PC-3 (cell line): Measurements from ENCODE around the gene VGLL3. TPM values are rescaled to one million over a fixed set of nuclear protein-coding genes. Genes with fewer than 3 reads are reported as not detected.
"Not testable (repeated sequence)": the region's sequence is repeated elsewhere in the genome, so short reads cannot be mapped to it uniquely, and the experiment has no call there.

Source experiments
- ATAC-seq: fragments of 200-7000 bp; cut with Tn5 transposase; 2 replicates; pipeline ENCODE4 v1.9.1; 2020; ENCODE audit warnings: mild to moderate bottlenecking, moderate library complexity
- BruUV-seq: library from RNA; stranded (reverse); fragments of 400-500 nt; replicated peaks from 2 replicates; lab custom pipeline; 2021; lab: Mats Ljungman, UMichigan
- CTCF ChIA-PET: fragments of 300-600 bp; sonication (Branson Sonifier 250); formaldehyde crosslinking; loops from one replicate; lab custom pipeline; 2022; ENCODE audit warnings: antibody characterized with exemption; lab: Charles Lee
- POLR2A ChIA-PET: fragments of 300-600 bp; sonication (Branson Sonifier 250); formaldehyde crosslinking; loops from one replicate; lab custom pipeline; 2022; ENCODE audit warnings: antibody characterized with exemption; ENCODE audit not compliant: unreplicated experiment; lab: Charles Lee
- DNase-seq: peaks from one replicate; pipeline ENCODE4 v3.0.0-alpha.2; 2015
- H2AFZ ChIP-seq: fragments of 300-600 bp; sonication (generic); 2 replicates; pipeline ENCODE4 v1.6.0; 2016; ENCODE audit warnings: antibody characterized with exemption, low read length
- H3F3A ChIP-seq: fragments of 300-600 bp; sonication (generic); one replicate; pipeline ENCODE4 v1.6.0; 2017; ENCODE audit warnings: antibody characterized with exemption, low read length, control low read depth, mild to moderate bottlenecking; ENCODE audit not compliant: unreplicated experiment
- H3K27ac ChIP-seq: fragments of 300-600 bp; sonication (generic); 2 replicates; pipeline ENCODE4 v1.5.1; 2016; ENCODE audit warnings: mild to moderate bottlenecking, low read length
- H3K27me3 ChIP-seq: fragments of 300-600 bp; sonication (generic); 2 replicates; pipeline ENCODE4 v1.6.1; 2016; ENCODE audit warnings: low read length, mixed read lengths
- H3K36me3 ChIP-seq: fragments of 300-600 bp; sonication (generic); 2 replicates; pipeline ENCODE4 v1.6.1; 2016; ENCODE audit warnings: low read depth, mixed run types, low read length, mixed read lengths
- H3K4me1 ChIP-seq: fragments of 300-600 bp; sonication (generic); 2 replicates; pipeline ENCODE4 v1.5.1; 2016; ENCODE audit warnings: low read length; ENCODE audit not compliant: insufficient read depth
- H3K4me2 ChIP-seq: fragments of 300-600 bp; sonication (generic); 2 replicates; pipeline ENCODE4 v1.6.0; 2016; ENCODE audit warnings: low read length
- H3K4me3 ChIP-seq: fragments of 300-600 bp; sonication (generic); 2 replicates; pipeline ENCODE4 v1.5.1; 2016; ENCODE audit warnings: mild to moderate bottlenecking, low read length, mixed read lengths
- H3K79me2 ChIP-seq: fragments of 300-600 bp; sonication (generic); 2 replicates; pipeline ENCODE4 v1.6.1; 2017; ENCODE audit warnings: low read length, mixed read lengths
- H3K9ac ChIP-seq: fragments of 300-600 bp; sonication (generic); 2 replicates; pipeline ENCODE4 v1.6.0; 2016; ENCODE audit warnings: mild to moderate bottlenecking, low read length
- H3K9me2 ChIP-seq: fragments of 300-600 bp; sonication (generic); replicated peaks from 2 replicates; pipeline ENCODE4 v1.6.1; 2016; ENCODE audit warnings: mixed run types, low read length, mixed read lengths
- H3K9me3 ChIP-seq: fragments of 300-600 bp; sonication (generic); 2 replicates; pipeline ENCODE4 v1.6.1; 2016; ENCODE audit warnings: low read length, mixed read lengths
- H4K20me1 ChIP-seq: fragments of 300-600 bp; sonication (generic); 2 replicates; pipeline ENCODE4 v1.6.1; 2016; ENCODE audit warnings: low read length, mixed read lengths
- CTCF ChIP-seq: fragments of 300-600 bp; sonication (generic); conservative IDR thresholded peaks from 2 replicates; pipeline ENCODE4 v1.5.1; 2017; ENCODE audit warnings: antibody characterized with exemption, low read depth, mild to moderate bottlenecking, low read length
- EZH2 ChIP-seq: fragments of 300-600 bp; sonication (generic); IDR thresholded peaks from one replicate; pipeline ENCODE4 v1.6.1; 2017; ENCODE audit warnings: antibody characterized with exemption, mild to moderate bottlenecking, low read length; ENCODE audit not compliant: unreplicated experiment
- EZH2phosphoT487 ChIP-seq: fragments of 300-600 bp; sonication (generic); IDR thresholded peaks from 2 replicates; pipeline ENCODE4 v1.6.1; 2018; ENCODE audit warnings: mild to moderate bottlenecking, antibody characterized with exemption, low read length, borderline replicate concordance
- intact Hi-C: fragments of 100-400 bp; cut with micrococcal nuclease; formaldehyde crosslinking; loops from 2 replicates; pipeline ENCODE4 v1.9.0; 2023
- total RNA-seq: library from RNA; depleted of rRNA; stranded (reverse); fragments of >200 nt; gene quantifications from 2 replicates; pipeline ENCODE4 v1.2.3, GENCODE V29; 2014

VGLL3 gene
- total RNA-seq, 1 experiment from 2014 or later: 1.3 TPM

GRCh38 chr3:86978111-86978551 lies 12.8 kb downstream of the VGLL3 start:
- CTCF ChIA-PET: no interaction called here
- H3K4me1 ChIP-seq: no peaks in the 10 kb centered on the region
- no peaks in the 10 kb centered on the region for H3K27me3 ChIP-seq
- H3K4me3 ChIP-seq: no peak overlapping the region
- no peaks in the 10 kb centered on the region for H3K9me3 ChIP-seq
- no peak overlapping the region for H3K9ac ChIP-seq
- no peak for TF ChIP-seq CTCF
- TF ChIP-seq EZH2: no peak
- no peak for TF ChIP-seq EZH2phosphoT487
- no peaks in the 10 kb centered on the region for H3F3A ChIP-seq
- no peaks in the 10 kb centered on the region for H3K36me3 ChIP-seq
- H3K27ac ChIP-seq: no peak overlapping the region
- DNase-seq (no peak), ATAC-seq (no peak)
- no peaks in the 10 kb centered on the region for H3K9me2 ChIP-seq
- intact Hi-C loops: no loop called here
- no peak overlapping the region for H3K4me2 ChIP-seq
- no TSS peak for BruUV-seq
- POLR2A ChIA-PET: no interaction called here
- no peak overlapping the region for H2AFZ ChIP-seq
- H3K79me2 ChIP-seq: no peaks in the 10 kb centered on the region
- no peaks in the 10 kb centered on the region for H4K20me1 ChIP-seq

- no TSS peak for BruUV-seq
- intact Hi-C loops: no loop called here
- POLR2A ChIA-PET: no interaction called here
Measured at GRCh38 chr3:86976219-86976618, 14.7 kb downstream of the VGLL3 start.

GRCh38 chr3:86974177-86974576 lies 16.8 kb downstream of the VGLL3 start:
- CTCF ChIA-PET: not testable (repeated sequence)

More at GRCh38 chr3:86976219-86976618, 14.7 kb downstream of the VGLL3 start:
- DNase-seq: no peak
- Histone ChIP-seq H3K27ac (no peak overlapping the region), H3F3A (no peaks in the 10 kb centered on the region), H3K9me2 (no peaks in the 10 kb centered on the region), H3K4me1 (no peaks in the 10 kb centered on the region), H3K9me3 (no peaks in the 10 kb centered on the region), H3K9ac (no peak overlapping the region), H3K4me2 (no peak overlapping the region), H3K79me2 (no peaks in the 10 kb centered on the region), H3K27me3 (no peaks in the 10 kb centered on the region), H4K20me1 (no peaks in the 10 kb centered on the region), H3K4me3 (no peak overlapping the region), H3K36me3 (no peaks in the 10 kb centered on the region), H2AFZ (no peak overlapping the region)
- TF ChIP-seq CTCF (no peak), EZH2 (no peak)
- CTCF ChIA-PET: no interaction called here
- no peak for ATAC-seq

More at GRCh38 chr3:86974177-86974576, 16.8 kb downstream of the VGLL3 start:
- H3K4me1 ChIP-seq, H3K79me2 ChIP-seq, DNase-seq, H3K27ac ChIP-seq, H3K9me2 ChIP-seq, H3K9ac ChIP-seq, H3K4me3 ChIP-seq, H3K27me3 ChIP-seq, H3K36me3 ChIP-seq, H3F3A ChIP-seq, H2AFZ ChIP-seq, H4K20me1 ChIP-seq, intact Hi-C loops, BruUV-seq, POLR2A ChIA-PET, ATAC-seq, H3K9me3 ChIP-seq, H3K4me2 ChIP-seq: not testable (repeated sequence)
